KMS-11 (cell line): ENCODE results near the gene SHMT2.

Source experiments
- H2AFZ ChIP-seq: fragments of 200-600 bp; sonication (generic); 2 replicates; pipeline ENCODE4 v1.6.1; 2016; ENCODE audit warnings: antibody characterized with exemption, mixed run types, low read depth
- H3K27ac ChIP-seq: fragments of 200-600 bp; sonication (generic); 2 replicates; pipeline ENCODE4 v1.6.1; 2016; ENCODE audit warnings: mild to moderate bottlenecking, mixed run types
- H3K27me3 ChIP-seq: fragments of 200-600 bp; sonication (generic); 2 replicates; pipeline ENCODE4 v1.6.1; 2017; ENCODE audit warnings: mild to moderate bottlenecking, low read depth, mixed run types, moderate library complexity; ENCODE audit not compliant: insufficient read depth
- H3K36me3 ChIP-seq: fragments of 200-600 bp; sonication (generic); 2 replicates; pipeline ENCODE4 v1.6.1; 2017; ENCODE audit warnings: mild to moderate bottlenecking, mixed run types; ENCODE audit not compliant: insufficient read depth
- H3K4me1 ChIP-seq: fragments of 200-600 bp; sonication (generic); 2 replicates; pipeline ENCODE4 v1.6.1; 2016; ENCODE audit warnings: mild to moderate bottlenecking, low read depth, mixed run types; ENCODE audit not compliant: poor library complexity, severe bottlenecking
- H3K4me2 ChIP-seq: fragments of 200-600 bp; sonication (generic); 2 replicates; pipeline ENCODE4 v1.7.0; 2016; ENCODE audit warnings: mild to moderate bottlenecking, mixed run types
- H3K4me3 ChIP-seq: fragments of 200-600 bp; sonication (generic); IDR thresholded peaks from 2 replicates; pipeline ENCODE4 v1.6.1; 2017; ENCODE audit warnings: low read depth, low read length, mixed read lengths; ENCODE audit not compliant: insufficient read depth
- H3K79me2 ChIP-seq: fragments of 200-600 bp; sonication (generic); 2 replicates; pipeline ENCODE4 v1.6.1; 2016; ENCODE audit warnings: low read depth, mixed run types; ENCODE audit not compliant: insufficient read depth
- H3K9ac ChIP-seq: fragments of 200-600 bp; sonication (generic); 2 replicates; pipeline ENCODE4 v1.6.1; 2016; ENCODE audit warnings: mild to moderate bottlenecking, mixed run types
- H4K20me1 ChIP-seq: fragments of 200-600 bp; sonication (generic); 2 replicates; pipeline ENCODE4 v1.6.1; 2016; ENCODE audit warnings: mild to moderate bottlenecking, mixed run types; ENCODE audit not compliant: insufficient read depth
- CTCF ChIP-seq: fragments of 200-600 bp; sonication (generic); conservative IDR thresholded peaks from 2 replicates; pipeline ENCODE4 v1.6.1; 2017; ENCODE audit warnings: low read depth, mild to moderate bottlenecking, antibody characterized with exemption, low read length, moderate library complexity, mixed read lengths

Gene SHMT2

GRCh38 chr12:57211791-57212700 lies 17.5 kb upstream of the SHMT2 start:
- no peaks in the 10 kb centered on the region for H4K20me1 ChIP-seq
- no peaks in the 10 kb centered on the region for H3K79me2 ChIP-seq
- no peak overlapping the region for H3K4me2 ChIP-seq
- H3K4me1 ChIP-seq, result peaks cover 34% of the 10 kb centered on the region
- H3K27ac ChIP-seq, result no peak overlapping the region
- H3K27me3 ChIP-seq, result peaks cover 35% of the 10 kb centered on the region
- H3K4me3 ChIP-seq, result no peak overlapping the region
- H3K36me3 ChIP-seq, result no peaks in the 10 kb centered on the region
- H3K9ac ChIP-seq, result no peak overlapping the region
- no peak for TF ChIP-seq CTCF
- H2AFZ ChIP-seq, result no peak overlapping the region

GRCh38 chr12:57212701-57213057 lies 16.8 kb upstream of the SHMT2 start:
- no peak for TF ChIP-seq CTCF
- Histone ChIP-seq H3K9ac (no peak overlapping the region), H3K36me3 (no peaks in the 10 kb centered on the region), H3K4me1 (peaks cover 40% of the 10 kb centered on the region), H3K27me3 (peaks cover 41% of the 10 kb centered on the region), H3K4me3 (no peak overlapping the region), H3K27ac (no peak overlapping the region), H3K79me2 (no peaks in the 10 kb centered on the region), H3K4me2 (no peak overlapping the region; the same call in 1 of the 2 replicates), H2AFZ (peak overlapping the region; percentile 27; the same call in 1 of the 2 replicates), H4K20me1 (no peaks in the 10 kb centered on the region)

- Histone ChIP-seq H4K20me1 (no peaks in the 10 kb centered on the region), H3K9ac (no peak overlapping the region), H3K4me3 (no peak overlapping the region), H3K36me3 (no peaks in the 10 kb centered on the region), H3K27ac (no peak overlapping the region), H3K79me2 (no peaks in the 10 kb centered on the region), H3K4me2 (peak overlapping the region; percentile 66), H3K27me3 (peaks cover 46% of the 10 kb centered on the region), H3K4me1 (peaks cover 40% of the 10 kb centered on the region), H2AFZ (peak overlapping the region; percentile 91; the same call in 1 of the 2 replicates)
- TF ChIP-seq CTCF, result peak; percentile 99
Measured at GRCh38 chr12:57213058-57213715, 16.3 kb upstream of the SHMT2 start.

GRCh38 chr12:57213763-57214397 lies 15.6 kb upstream of the SHMT2 start:
- no peak for TF ChIP-seq CTCF
- Histone ChIP-seq H4K20me1 (no peaks in the 10 kb centered on the region), H3K27me3 (peaks cover 53% of the 10 kb centered on the region), H3K9ac (no peak overlapping the region; the same call in 1 of the 2 replicates), H3K27ac (no peak overlapping the region), H3K4me1 (peaks cover 40% of the 10 kb centered on the region), H2AFZ (peak overlapping the region; percentile 91), H3K79me2 (no peaks in the 10 kb centered on the region), H3K36me3 (no peaks in the 10 kb centered on the region), H3K4me3 (no peak overlapping the region), H3K4me2 (peak overlapping the region; percentile 66)
